Vagina (tissue), 2 donors: ENCODE measurements around the gene SDHAF2.

Source experiments
- CTCF ChIP-seq, 3 experiments: fragments of 450-650 bp in 2 of 3; fragments of 200-600 bp in 1 of 3; sonication (generic) in 1 of 3; IDR thresholded peaks; one replicate each; pipeline ENCODE4 v1.5.1; 2017 to 2019; ENCODE audit warnings: antibody characterized with exemption in 3 of 3, mild to moderate bottlenecking in 2 of 3, moderate library complexity in 2 of 3
- POLR2AphosphoS5 ChIP-seq, 2 donors: sonication (generic); formaldehyde crosslinking; IDR thresholded peaks; one replicate each; pipeline ENCODE4 v1.9.0; 2017; ENCODE audit warnings: antibody characterized with exemption in 2 of 2, mild to moderate bottlenecking in 2 of 2, low read depth in 1 of 2; ENCODE audit not compliant: insufficient read depth in 1 of 2

- no peak for TF ChIP-seq CTCF (IDR thresholded peaks at IDR 0.05)
- no peak for TF ChIP-seq POLR2AphosphoS5 (IDR thresholded peaks at IDR 0.05; ENCODE audit: insufficient read depth in 1 of 2, low read depth in 1 of 2)
These were observed 56.2 kb downstream of the SDHAF2 start for GRCh38 chr11:61486011-61486620.
